GM12864 (cell line): ENCODE measurements around the gene YDJC.
"Not testable (repeated sequence)": the region's sequence is repeated elsewhere in the genome, so short reads cannot be mapped to it uniquely, and the experiment has no call there.

Source experiments
- DNase-seq: peaks from one replicate; pipeline ENCODE4 v3.0.0-alpha.2; 2011; ENCODE audit warnings: low read depth
- H3K4me3 ChIP-seq: 2 replicates; pipeline ENCODE4 v1.5.1; 2011; ENCODE audit warnings: mild to moderate bottlenecking, low read depth, low read length, control low read depth
- CTCF ChIP-seq: IDR thresholded peaks from 2 replicates; pipeline ENCODE4 v1.5.1; 2011; ENCODE audit warnings: low read depth, mild to moderate bottlenecking, moderate library complexity, low read length, control low read depth, inconsistent platforms; ENCODE audit errors: missing control alignments

The YDJC gene

GRCh38 chr22:21606775-21607174 lies 23.0 kb downstream of the YDJC start:
- DNase-seq = no peak
- no peak overlapping the region for H3K4me3 ChIP-seq
- no peak for TF ChIP-seq CTCF

- no peak overlapping the region for H3K4me3 ChIP-seq
- no peak for TF ChIP-seq CTCF
- no peak for DNase-seq
These were observed 23.8 kb downstream of the YDJC start for GRCh38 chr22:21605887-21606564.

- DNase-seq = no peak
- no peak for TF ChIP-seq CTCF
- no peak overlapping the region for H3K4me3 ChIP-seq
These were observed 25.8 kb downstream of the YDJC start for GRCh38 chr22:21603973-21604372.

GRCh38 chr22:21602579-21602978 lies 27.2 kb downstream of the YDJC start:
- no peak for DNase-seq
- H3K4me3 ChIP-seq = no peak overlapping the region
- TF ChIP-seq CTCF = no peak

- DNase-seq = no peak
- H3K4me3 ChIP-seq = no peak overlapping the region
- no peak for TF ChIP-seq CTCF
These were observed 30.5 kb downstream of the YDJC start for GRCh38 chr22:21599053-21599893.

GRCh38 chr22:21598302-21598701 lies 31.5 kb downstream of the YDJC start:
- DNase-seq = no peak
- no peak for TF ChIP-seq CTCF

GRCh38 chr22:21596356-21597135 lies 33.3 kb downstream of the YDJC start:
- not testable (repeated sequence) for H3K4me3 ChIP-seq, DNase-seq

More at GRCh38 chr22:21598302-21598701, 31.5 kb downstream of the YDJC start:
- no peak overlapping the region for H3K4me3 ChIP-seq
